Gastroesophageal sphincter (tissue), 4 donors: ENCODE data around the gene MOV10L1. TPM values are rescaled to one million over a fixed set of nuclear protein-coding genes. Genes with fewer than 3 reads are reported as not detected.

Experiments used
- ATAC-seq: fragments of 150-250 bp; one replicate; pipeline ENCODE4 v1.9.1; 2016; ENCODE audit warnings: mild to moderate bottlenecking, moderate library complexity
- H3K27ac ChIP-seq, 4 donors: fragments of 200-600 bp; sonication (generic) in 3 of 4; 1 replicate in 3 of 4; 2 replicates in 1 of 4; pipeline ENCODE4 v1.5.1; 2016 to 2019
- H3K27me3 ChIP-seq: fragments of 200-600 bp; sonication (generic); one replicate; pipeline ENCODE4 v1.5.1; 2019
- H3K36me3 ChIP-seq, 2 donors: fragments of 200-600 bp; sonication (generic); one replicate each; pipeline ENCODE4 v1.5.1; 2019; ENCODE audit warnings: control low read depth in 1 of 2
- H3K4me1 ChIP-seq, 3 donors: fragments of 200-600 bp; sonication (generic); 1 replicate in 2 of 3; 2 replicates in 1 of 3; pipeline ENCODE4 v1.5.1; 2016 to 2019; ENCODE audit warnings: control low read depth in 2 of 3
- H3K4me3 ChIP-seq, 2 donors: fragments of 200-600 bp; sonication (generic); one replicate each; pipeline ENCODE4 v1.5.1; 2019; ENCODE audit warnings: mild to moderate bottlenecking in 1 of 2, moderate library complexity in 1 of 2
- H3K9me3 ChIP-seq, 3 donors: fragments of 200-600 bp; sonication (generic); one replicate each; pipeline ENCODE4 v1.5.1; 2017 to 2019; ENCODE audit warnings: control low read depth in 2 of 3
- CTCF ChIP-seq, 4 experiments: fragments of 200-600 bp in 2 of 4; fragments of 450-650 bp in 2 of 4; sonication (generic) in 1 of 4; IDR thresholded peaks; one replicate each; pipeline ENCODE4 v1.5.1; 2017 to 2019; ENCODE audit warnings: antibody characterized with exemption in 4 of 4, mild to moderate bottlenecking in 2 of 4, moderate library complexity in 2 of 4
- EP300 ChIP-seq: sonication (generic); formaldehyde crosslinking; IDR thresholded peaks from one replicate; pipeline ENCODE4 v1.6.1; 2017; ENCODE audit warnings: antibody characterized with exemption, mild to moderate bottlenecking
- POLR2A ChIP-seq, 2 donors: fragments of 450-650 bp; IDR thresholded peaks; one replicate each; pipeline ENCODE4 v1.6.1; 2017; ENCODE audit warnings: antibody characterized with exemption in 2 of 2, mild to moderate bottlenecking in 2 of 2, moderate library complexity in 1 of 2
- POLR2AphosphoS5 ChIP-seq: sonication (generic); formaldehyde crosslinking; IDR thresholded peaks from one replicate; pipeline ENCODE4 v1.6.1; 2017; ENCODE audit warnings: antibody characterized with exemption
- WGBS, 2 donors: methylation state at CpG; one replicate each; pipeline ENCODE4 v1.1.5; 2018; ENCODE audit warnings: low coverage in 1 of 2; 5-methylcytosine and 5-hydroxymethylcytosine counted together
- total RNA-seq, 4 donors: library from RNA; depleted of rRNA; stranded (reverse); fragments of >200 nt; gene quantifications; one replicate each; pipeline ENCODE4 v1.1.0, GENCODE V29; 2016

The MOV10L1 gene
- total RNA-seq, 4 donors from 2014 or later = 0.78 TPM; not detected in 3

GRCh38 chr22:50209893-50210292, 120.1 kb downstream of the MOV10L1 start:
- peak in 3 of 4 experiments; percentile 73 to 87 (median 82) for TF ChIP-seq CTCF (IDR thresholded peaks at IDR 0.05)
- no peak for TF ChIP-seq EP300
- Histone ChIP-seq H3K27ac (no peak overlapping the region), H3K36me3 (peaks cover 0 to 100% of the 10 kb centered on the region in 2 donors), H3K9me3 (no peaks in the 10 kb centered on the region), H3K27me3 (no peaks in the 10 kb centered on the region), H3K4me1 (peaks cover 0 to 44% (median 0%) of the 10 kb centered on the region in 3 donors), H3K4me3 (no peak overlapping the region)
- peak; percentile 50 for ATAC-seq
- 0% methylated on average over 4 of the region's 20 CpGs; no CpG with 5 or more reads in 1 of the 2 donors for WGBS, 2 donors

GRCh38 chr22:50210378-50211139, 120.8 kb downstream of the MOV10L1 start:
- H3K27ac ChIP-seq = no peak overlapping the region
- no peak overlapping the region for H3K4me3 ChIP-seq
- peaks cover 0 to 43% (median 0%) of the 10 kb centered on the region in 3 donors for H3K4me1 ChIP-seq
- no peak for TF ChIP-seq CTCF (IDR thresholded peaks at IDR 0.05)
- no peak for TF ChIP-seq EP300
- TF ChIP-seq POLR2A (IDR thresholded peaks at IDR 0.05) = no peak
- no peak for TF ChIP-seq POLR2AphosphoS5
- no peak for ATAC-seq
- peaks cover 0 to 100% of the 10 kb centered on the region in 2 donors for H3K36me3 ChIP-seq
- no peaks in the 10 kb centered on the region for H3K27me3 ChIP-seq
- WGBS, 2 donors = 81 to 93% methylated on average over 4 to 5 of the region's 32 CpGs
- no peaks in the 10 kb centered on the region for H3K9me3 ChIP-seq

- H3K36me3 ChIP-seq = peaks cover 0 to 100% of the 10 kb centered on the region in 2 donors
- ATAC-seq = no peak
Measured at GRCh38 chr22:50211147-50211546, 121.3 kb downstream of the MOV10L1 start.

More at GRCh38 chr22:50211147-50211546, 121.3 kb downstream of the MOV10L1 start:
- peaks cover 0 to 43% (median 0%) of the 10 kb centered on the region in 3 donors for H3K4me1 ChIP-seq
- no peaks in the 10 kb centered on the region for H3K27me3 ChIP-seq
- no peaks in the 10 kb centered on the region for H3K9me3 ChIP-seq
- 77 to 88% methylated on average over 2 to 14 of the region's 14 CpGs for WGBS, 2 donors
- H3K27ac ChIP-seq = no peak overlapping the region
- TF ChIP-seq POLR2A (IDR thresholded peaks at IDR 0.05) (no peak), POLR2AphosphoS5 (no peak), EP300 (no peak), CTCF (IDR thresholded peaks at IDR 0.05) (no peak)
- H3K4me3 ChIP-seq = no peak overlapping the region

Other genes with a start within 250 kb of the MOV10L1 start
- gene ZBED4, start 236.2 kb upstream of the MOV10L1 start, total RNA-seq = 10 to 100 TPM in 1 of 4 donors, 1 to 10 TPM in 3; 6.9 to 12.3 (median 7.1) TPM
- gene ALG12, start 171.6 kb upstream of the MOV10L1 start, total RNA-seq = 10 to 100 TPM; 18.8 to 30.0 (median 22.6) TPM
- 10 to 100 TPM; 21.9 to 36.2 (median 30.9) TPM for gene CRELD2, start 171.4 kb upstream of the MOV10L1 start, total RNA-seq
- gene PIM3, start 129.2 kb upstream of the MOV10L1 start, total RNA-seq = 10 to 100 TPM; 30.0 to 58.3 (median 46.4) TPM
- gene IL17REL, start 77.2 kb upstream of the MOV10L1 start, total RNA-seq = not detected
- not detected for gene TTLL8, start 31.7 kb upstream of the MOV10L1 start, total RNA-seq
- under 1 TPM in 2 of 4 donors, not detected in 2; 0.07 to 0.13 TPM for gene MLC1, start 4.6 kb upstream of the MOV10L1 start, total RNA-seq
- gene PANX2, start 80.7 kb downstream of the MOV10L1 start, total RNA-seq = under 1 TPM in 2 of 4 donors, not detected in 2; 0.13 to 0.46 TPM
- gene TRABD, start 95.9 kb downstream of the MOV10L1 start, total RNA-seq = 10 to 100 TPM; 15.7 to 22.0 (median 19.0) TPM
- gene SELENOO, start 111.0 kb downstream of the MOV10L1 start, total RNA-seq = 10 to 100 TPM; 19.9 to 42.6 (median 27.3) TPM
- 10 to 100 TPM; 26.1 to 48.3 (median 37.4) TPM for gene TUBGCP6, start 155.0 kb downstream of the MOV10L1 start, total RNA-seq
- gene HDAC10, start 161.3 kb downstream of the MOV10L1 start, total RNA-seq = 10 to 100 TPM in 3 of 4 donors, 1 to 10 TPM in 1; 9.4 to 24.7 (median 12.5) TPM
- gene MAPK12, start 171.7 kb downstream of the MOV10L1 start, total RNA-seq = 10 to 100 TPM; 10.1 to 18.4 (median 14.0) TPM
- 10 to 100 TPM in 2 of 4 donors, 1 to 10 TPM in 2; 6.8 to 11.5 (median 10.4) TPM for gene MAPK11, start 180.4 kb downstream of the MOV10L1 start, total RNA-seq
- 100 to 1,000 TPM in 2 of 4 donors, 10 to 100 TPM in 2; 93.2 to 207 (median 102) TPM for gene PLXNB2, start 217.6 kb downstream of the MOV10L1 start, total RNA-seq
- 1 to 10 TPM; 2.0 to 4.8 (median 2.8) TPM for gene DENND6B, start 237.0 kb downstream of the MOV10L1 start, total RNA-seq